ENCODE results near the gene AHSA1.

The AHSA1 gene

GRCh38 chr14:77511486-77512162, 53.7 kb downstream of the AHSA1 start:
- DNase-seq: no peak

GRCh38 chr14:77516126-77516525, 58.2 kb downstream of the AHSA1 start:
- DNase-seq: no peak

Data from NCI-H1092 (cell line).